ENCODE results near the gene KLHL29.

GRCh38 chr2:23554054-23554697, 169.2 kb downstream of the KLHL29 start:
- TF ChIP-seq, protein P1, sequence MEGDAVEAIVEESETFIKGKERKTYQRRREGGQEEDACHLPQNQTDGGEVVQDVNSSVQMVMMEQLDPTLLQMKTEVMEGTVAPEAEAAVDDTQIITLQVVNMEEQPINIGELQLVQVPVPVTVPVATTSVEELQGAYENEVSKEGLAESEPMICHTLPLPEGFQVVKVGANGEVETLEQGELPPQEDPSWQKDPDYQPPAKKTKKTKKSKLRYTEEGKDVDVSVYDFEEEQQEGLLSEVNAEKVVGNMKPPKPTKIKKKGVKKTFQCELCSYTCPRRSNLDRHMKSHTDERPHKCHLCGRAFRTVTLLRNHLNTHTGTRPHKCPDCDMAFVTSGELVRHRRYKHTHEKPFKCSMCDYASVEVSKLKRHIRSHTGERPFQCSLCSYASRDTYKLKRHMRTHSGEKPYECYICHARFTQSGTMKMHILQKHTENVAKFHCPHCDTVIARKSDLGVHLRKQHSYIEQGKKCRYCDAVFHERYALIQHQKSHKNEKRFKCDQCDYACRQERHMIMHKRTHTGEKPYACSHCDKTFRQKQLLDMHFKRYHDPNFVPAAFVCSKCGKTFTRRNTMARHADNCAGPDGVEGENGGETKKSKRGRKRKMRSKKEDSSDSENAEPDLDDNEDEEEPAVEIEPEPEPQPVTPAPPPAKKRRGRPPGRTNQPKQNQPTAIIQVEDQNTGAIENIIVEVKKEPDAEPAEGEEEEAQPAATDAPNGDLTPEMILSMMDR (IDR thresholded peaks at IDR 0.05) = no peak
- no peak for TF ChIP-seq POLR2A (IDR thresholded peaks at IDR 0.05)
